ENCODE data around the gene TPST2.

The TPST2 gene

DNA sequence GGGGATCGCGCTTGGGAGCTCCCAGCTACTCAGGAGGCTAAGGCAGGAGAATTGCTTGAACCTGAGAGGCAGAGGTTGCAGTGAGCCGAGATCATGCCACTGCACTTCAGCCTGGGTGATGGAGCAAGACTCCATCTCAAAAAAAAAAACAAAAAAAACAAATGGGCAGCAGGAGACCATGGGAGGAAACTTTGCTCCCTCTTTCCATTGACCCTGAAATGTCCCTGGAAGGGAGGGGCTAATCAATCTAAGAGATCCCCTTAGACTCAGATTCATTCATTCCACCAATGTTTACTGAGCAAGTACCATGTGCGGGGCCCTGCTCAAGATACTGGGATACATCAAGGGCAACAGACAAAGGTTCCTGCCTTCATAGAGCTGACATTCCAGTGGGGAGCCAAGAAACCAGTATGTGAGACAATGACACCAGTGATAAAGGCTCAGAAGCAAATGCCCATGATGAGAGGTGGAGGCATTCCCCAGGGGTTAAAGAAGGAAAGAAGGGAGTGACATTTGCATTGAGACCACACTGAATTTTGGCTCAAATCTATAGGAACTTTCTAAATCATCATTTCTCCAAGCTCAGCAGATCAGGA, 39.9 kb downstream of the TPST2 start:
- Histone ChIP-seq H2AFZ (ENCODE audit: low read depth, low read length) (no peak overlapping the region), H3K79me2 (ENCODE audit: insufficient read depth, low read length) (no peaks in the 10 kb centered on the region), H3K4me2 (ENCODE audit: insufficient read depth, low read length) (no peak overlapping the region), H3K9me3 (ENCODE audit: insufficient read depth, low read length, severe bottlenecking) (no peaks in the 10 kb centered on the region), H3K27me3 (ENCODE audit: insufficient read depth, low read length, poor library complexity) (no peaks in the 10 kb centered on the region), H3K36me3 (ENCODE audit: insufficient read depth, low read length) (no peaks in the 10 kb centered on the region), H3K4me1 (ENCODE audit: insufficient read depth, low read length) (peaks cover 3% of the 10 kb centered on the region; the same call in 1 of the 2 replicates), H3K27ac (ENCODE audit: low read length) (no peak overlapping the region), H3K4me3 (ENCODE audit: low read depth in 1 of 2, low read length in 2 of 2) (no peak overlapping the region), H3K9ac (ENCODE audit: low read depth, low read length) (no peak overlapping the region), H4K20me1 (ENCODE audit: insufficient read depth, low read length) (peaks cover 12% of the 10 kb centered on the region; the same call in 1 of the 2 replicates)
- ATAC-seq (ENCODE audit: insufficient read depth, low read depth) (no peak), DNase-seq (no peak)
- no peak for TF ChIP-seq EZH2 (IDR thresholded peaks at IDR 0.05; ENCODE audit: borderline replicate concordance, low read depth, low read length, severe bottlenecking)
- TF ChIP-seq, protein P1, sequence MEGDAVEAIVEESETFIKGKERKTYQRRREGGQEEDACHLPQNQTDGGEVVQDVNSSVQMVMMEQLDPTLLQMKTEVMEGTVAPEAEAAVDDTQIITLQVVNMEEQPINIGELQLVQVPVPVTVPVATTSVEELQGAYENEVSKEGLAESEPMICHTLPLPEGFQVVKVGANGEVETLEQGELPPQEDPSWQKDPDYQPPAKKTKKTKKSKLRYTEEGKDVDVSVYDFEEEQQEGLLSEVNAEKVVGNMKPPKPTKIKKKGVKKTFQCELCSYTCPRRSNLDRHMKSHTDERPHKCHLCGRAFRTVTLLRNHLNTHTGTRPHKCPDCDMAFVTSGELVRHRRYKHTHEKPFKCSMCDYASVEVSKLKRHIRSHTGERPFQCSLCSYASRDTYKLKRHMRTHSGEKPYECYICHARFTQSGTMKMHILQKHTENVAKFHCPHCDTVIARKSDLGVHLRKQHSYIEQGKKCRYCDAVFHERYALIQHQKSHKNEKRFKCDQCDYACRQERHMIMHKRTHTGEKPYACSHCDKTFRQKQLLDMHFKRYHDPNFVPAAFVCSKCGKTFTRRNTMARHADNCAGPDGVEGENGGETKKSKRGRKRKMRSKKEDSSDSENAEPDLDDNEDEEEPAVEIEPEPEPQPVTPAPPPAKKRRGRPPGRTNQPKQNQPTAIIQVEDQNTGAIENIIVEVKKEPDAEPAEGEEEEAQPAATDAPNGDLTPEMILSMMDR (IDR thresholded peaks at IDR 0.05; ENCODE audit: borderline replicate concordance, extremely low read depth, low read length, poor library complexity, severe bottlenecking) = no peak

DNA sequence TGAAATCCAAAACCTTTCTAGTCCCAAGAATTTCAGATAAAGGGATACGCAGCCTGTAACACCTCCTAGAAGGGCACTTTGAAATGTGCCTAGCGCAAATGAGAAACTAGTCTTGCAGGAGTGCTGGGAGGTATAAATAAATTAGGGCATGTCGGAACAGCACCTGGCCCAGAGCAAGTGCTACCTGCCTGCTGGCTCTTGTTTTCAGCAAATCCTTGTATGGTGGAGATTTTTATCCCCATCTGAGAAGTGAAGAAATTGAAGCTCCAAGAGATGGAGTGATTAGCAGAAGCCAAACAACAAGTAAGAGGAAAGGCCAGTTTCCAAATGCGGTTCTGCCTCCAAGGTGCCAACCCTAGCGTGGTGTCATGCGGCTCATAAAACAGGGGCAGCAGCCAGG, 40.9 kb downstream of the TPST2 start:
- Histone ChIP-seq H3K27me3 (ENCODE audit: insufficient read depth, low read length, poor library complexity) (no peaks in the 10 kb centered on the region), H3K4me3 (ENCODE audit: low read depth in 1 of 2, low read length in 2 of 2) (no peak overlapping the region), H3K4me2 (ENCODE audit: insufficient read depth, low read length) (no peak overlapping the region), H3K9me3 (ENCODE audit: insufficient read depth, low read length, severe bottlenecking) (no peaks in the 10 kb centered on the region), H3K27ac (ENCODE audit: low read length) (no peak overlapping the region), H4K20me1 (ENCODE audit: insufficient read depth, low read length) (peaks cover 18% of the 10 kb centered on the region; the same call in 1 of the 2 replicates), H3K9ac (ENCODE audit: low read depth, low read length) (no peak overlapping the region), H3K36me3 (ENCODE audit: insufficient read depth, low read length) (no peaks in the 10 kb centered on the region), H3K4me1 (ENCODE audit: insufficient read depth, low read length) (peaks cover 3% of the 10 kb centered on the region; the same call in 1 of the 2 replicates), H3K79me2 (ENCODE audit: insufficient read depth, low read length) (no peaks in the 10 kb centered on the region), H2AFZ (ENCODE audit: low read depth, low read length) (no peak overlapping the region)
- DNase-seq (no peak), ATAC-seq (ENCODE audit: insufficient read depth, low read depth) (no peak)
- no peak for TF ChIP-seq EZH2 (IDR thresholded peaks at IDR 0.05; ENCODE audit: borderline replicate concordance, low read depth, low read length, severe bottlenecking)
- TF ChIP-seq, protein P1 (IDR thresholded peaks at IDR 0.05; ENCODE audit: borderline replicate concordance, extremely low read depth, low read length, poor library complexity, severe bottlenecking) = no peak

DNA sequence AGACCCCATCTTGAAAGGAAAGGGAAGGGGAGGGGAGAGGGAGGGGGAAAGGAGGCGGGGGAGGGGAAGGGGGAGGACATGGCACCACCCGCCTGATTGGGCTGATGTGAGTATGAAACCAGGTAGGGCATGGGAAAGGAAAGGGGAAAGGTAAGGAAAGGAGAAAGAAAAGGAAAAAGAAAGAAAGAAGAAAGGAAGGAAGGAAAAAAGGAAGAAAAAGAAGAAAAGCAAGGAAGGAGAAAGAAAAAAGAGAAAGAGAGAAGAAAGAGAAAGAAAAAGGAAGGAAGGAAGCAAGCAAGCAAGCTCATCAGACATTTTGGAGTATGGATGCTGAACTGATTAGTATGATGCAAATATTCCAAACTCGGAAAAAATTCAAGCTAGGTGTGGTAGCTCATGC, 41.6 kb downstream of the TPST2 start:
- H3K79me2 ChIP-seq (ENCODE audit: insufficient read depth, low read length) = no peaks in the 10 kb centered on the region
- TF ChIP-seq, protein P1 (IDR thresholded peaks at IDR 0.05; ENCODE audit: borderline replicate concordance, extremely low read depth, low read length, poor library complexity, severe bottlenecking) = no peak
- TF ChIP-seq EZH2 (IDR thresholded peaks at IDR 0.05; ENCODE audit: borderline replicate concordance, low read depth, low read length, severe bottlenecking) = no peak
- H4K20me1 ChIP-seq (ENCODE audit: insufficient read depth, low read length) = peaks cover 18% of the 10 kb centered on the region; the same call in 1 of the 2 replicates
- ATAC-seq (ENCODE audit: insufficient read depth, low read depth) (no peak), DNase-seq (no peak)
- H3K27me3 ChIP-seq (ENCODE audit: insufficient read depth, low read length, poor library complexity) = no peaks in the 10 kb centered on the region
- no peaks in the 10 kb centered on the region for H3K9me3 ChIP-seq (ENCODE audit: insufficient read depth, low read length, severe bottlenecking)
- H3K36me3 ChIP-seq (ENCODE audit: insufficient read depth, low read length) = no peaks in the 10 kb centered on the region
- H3K4me2 ChIP-seq (ENCODE audit: insufficient read depth, low read length) = no peak overlapping the region
- peaks cover 1% of the 10 kb centered on the region; the same call in 1 of the 2 replicates for H3K4me1 ChIP-seq (ENCODE audit: insufficient read depth, low read length)
- H3K27ac ChIP-seq (ENCODE audit: low read length) = no peak overlapping the region
- H3K9ac ChIP-seq (ENCODE audit: low read depth, low read length) = no peak overlapping the region
- H3K4me3 ChIP-seq (ENCODE audit: low read depth in 1 of 2, low read length in 2 of 2) = no peak overlapping the region
- no peak overlapping the region for H2AFZ ChIP-seq (ENCODE audit: low read depth, low read length)
